Neural progenitor cell (in vitro differentiated cells): ENCODE measurements around the gene THSD4. TPM values are rescaled to one million over a fixed set of nuclear protein-coding genes. Genes with fewer than 3 reads are reported as not detected.

Experiments
- DNase-seq: peaks from one replicate; pipeline ENCODE4 v3.0.0-alpha.2; 2016; ENCODE audit warnings: low spot score
- H2AFZ ChIP-seq: fragments of 200-600 bp; sonication (generic); replicated peaks from 2 replicates; pipeline ENCODE4 v1.6.1; 2016; ENCODE audit warnings: antibody characterized with exemption
- H3F3A ChIP-seq: fragments of 200-600 bp; sonication (generic); 2 replicates; pipeline ENCODE4 v1.6.1; 2016; ENCODE audit warnings: antibody characterized with exemption, low read depth
- H3K27ac ChIP-seq: fragments of 200-600 bp; sonication (generic); 2 replicates; pipeline ENCODE4 v1.5.1; 2016; ENCODE audit warnings: mild to moderate bottlenecking
- H3K27me3 ChIP-seq: fragments of 200-600 bp; sonication (generic); 2 replicates; pipeline ENCODE4 v1.6.1; 2016; ENCODE audit warnings: mild to moderate bottlenecking, moderate library complexity
- H3K36me3 ChIP-seq: fragments of 200-600 bp; sonication (generic); 2 replicates; pipeline ENCODE4 v1.5.1; 2016
- H3K4me1 ChIP-seq: fragments of 200-600 bp; sonication (generic); 2 replicates; pipeline ENCODE4 v1.6.1; 2016; ENCODE audit warnings: mixed run types
- H3K4me2 ChIP-seq: fragments of 200-600 bp; sonication (generic); 2 replicates; pipeline ENCODE4 v1.6.1; 2016
- H3K4me3 ChIP-seq: fragments of 200-600 bp; sonication (generic); 2 replicates; pipeline ENCODE4 v1.5.1; 2016
- H3K79me2 ChIP-seq: fragments of 200-600 bp; sonication (generic); 2 replicates; pipeline ENCODE4 v1.6.1; 2016; ENCODE audit warnings: low read depth
- H3K9ac ChIP-seq: fragments of 200-600 bp; sonication (generic); 2 replicates; pipeline ENCODE4 v1.6.1; 2016
- H3K9me3 ChIP-seq: fragments of 200-600 bp; sonication (generic); 2 replicates; pipeline ENCODE4 v1.5.1; 2016; ENCODE audit warnings: low read depth
- H4K20me1 ChIP-seq: fragments of 200-600 bp; sonication (generic); 2 replicates; pipeline ENCODE4 v1.6.1; 2016; ENCODE audit warnings: low read depth
- H3K27ac Mint-ChIP-seq: 3 replicates; pipeline ENCODE4 v1.8.0; 2021; ENCODE audit warnings: mixed read lengths
- H3K27me3 Mint-ChIP-seq: 2 replicates; pipeline ENCODE4 v1.8.0; 2022; ENCODE audit warnings: low read depth, mild to moderate bottlenecking, inconsistent platforms, moderate library complexity, mixed read lengths; ENCODE audit not compliant: insufficient read depth
- H3K36me3 Mint-ChIP-seq: 3 replicates; pipeline ENCODE4 v1.8.0; 2021; ENCODE audit warnings: mixed read lengths
- H3K4me1 Mint-ChIP-seq: 3 replicates; pipeline ENCODE4 v1.8.0; 2021; ENCODE audit warnings: mixed read lengths
- H3K4me3 Mint-ChIP-seq: 3 replicates; pipeline ENCODE4 v1.8.0; 2021; ENCODE audit warnings: mild to moderate bottlenecking, moderate library complexity, mixed read lengths
- H3K9me3 Mint-ChIP-seq: 3 replicates; pipeline ENCODE4 v1.8.0; 2020; ENCODE audit warnings: mixed read lengths
- EZH2 ChIP-seq: fragments of 200-600 bp; sonication (generic); IDR thresholded peaks from 2 replicates; pipeline ENCODE4 v1.6.1; 2017; ENCODE audit warnings: antibody characterized with exemption, mild to moderate bottlenecking, moderate library complexity
- EZH2phosphoT487 ChIP-seq: fragments of 200-600 bp; sonication (generic); IDR thresholded peaks from 2 replicates; pipeline ENCODE4 v1.6.1; 2017; ENCODE audit warnings: antibody characterized with exemption
- total RNA-seq: library from RNA; depleted of rRNA; stranded (reverse); fragments of >200 nt; gene quantifications from 2 replicates; pipeline ENCODE4 v1.2.3, GENCODE V29; 2015; ENCODE audit warnings: low replicate concordance
- TF ChIP-seq, protein P1 (sequence below): fragments of 200-600 bp; sonication (generic); IDR thresholded peaks from 2 replicates; pipeline ENCODE4 v1.5.1; 2017; ENCODE audit warnings: antibody characterized with exemption, mild to moderate bottlenecking

The THSD4 gene
- total RNA-seq, 1 donor from 2014 or later: 2.4 TPM

DNA sequence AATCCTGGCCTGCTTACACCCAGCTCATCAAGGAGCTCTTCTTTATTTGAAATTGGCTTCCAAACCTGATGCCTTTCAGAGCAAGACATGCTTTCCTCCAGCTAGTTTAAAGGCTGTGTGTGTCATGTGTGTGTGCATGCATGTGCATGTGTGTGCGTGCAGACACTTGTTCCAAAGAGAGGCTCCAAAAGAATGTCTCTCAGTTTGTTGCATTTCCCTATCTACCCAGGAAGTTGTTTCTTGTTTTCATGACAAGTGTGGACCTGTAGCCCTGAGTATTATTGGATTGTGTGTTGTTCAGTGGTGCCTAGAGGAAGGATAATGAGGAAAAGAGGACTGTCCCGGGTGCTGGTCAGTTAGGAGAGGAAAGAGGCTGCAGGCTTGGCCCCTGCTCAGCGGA lies 240.0 kb downstream of the THSD4 start:
- no peaks in the 10 kb centered on the region for H3K79me2 ChIP-seq
- Mint-ChIP-seq H3K9me3 (no peaks in the 10 kb centered on the region), H3K27ac (peak overlapping the region; percentile 87), H3K4me1 (peaks cover 17% of the 10 kb centered on the region), H3K27me3 (peaks cover 7% of the 10 kb centered on the region), H3K36me3 (no peaks in the 10 kb centered on the region), H3K4me3 (no peak overlapping the region)
- peaks cover 11% of the 10 kb centered on the region for H3K4me1 ChIP-seq
- H3K36me3 ChIP-seq: no peaks in the 10 kb centered on the region
- no peak overlapping the region for H3K4me3 ChIP-seq
- H3F3A ChIP-seq: no peaks in the 10 kb centered on the region
- H3K4me2 ChIP-seq: no peak overlapping the region
- no peaks in the 10 kb centered on the region for H4K20me1 ChIP-seq
- H3K9ac ChIP-seq: no peak overlapping the region
- DNase-seq: no peak
- TF ChIP-seq EZH2: no peak
- TF ChIP-seq, protein P1, sequence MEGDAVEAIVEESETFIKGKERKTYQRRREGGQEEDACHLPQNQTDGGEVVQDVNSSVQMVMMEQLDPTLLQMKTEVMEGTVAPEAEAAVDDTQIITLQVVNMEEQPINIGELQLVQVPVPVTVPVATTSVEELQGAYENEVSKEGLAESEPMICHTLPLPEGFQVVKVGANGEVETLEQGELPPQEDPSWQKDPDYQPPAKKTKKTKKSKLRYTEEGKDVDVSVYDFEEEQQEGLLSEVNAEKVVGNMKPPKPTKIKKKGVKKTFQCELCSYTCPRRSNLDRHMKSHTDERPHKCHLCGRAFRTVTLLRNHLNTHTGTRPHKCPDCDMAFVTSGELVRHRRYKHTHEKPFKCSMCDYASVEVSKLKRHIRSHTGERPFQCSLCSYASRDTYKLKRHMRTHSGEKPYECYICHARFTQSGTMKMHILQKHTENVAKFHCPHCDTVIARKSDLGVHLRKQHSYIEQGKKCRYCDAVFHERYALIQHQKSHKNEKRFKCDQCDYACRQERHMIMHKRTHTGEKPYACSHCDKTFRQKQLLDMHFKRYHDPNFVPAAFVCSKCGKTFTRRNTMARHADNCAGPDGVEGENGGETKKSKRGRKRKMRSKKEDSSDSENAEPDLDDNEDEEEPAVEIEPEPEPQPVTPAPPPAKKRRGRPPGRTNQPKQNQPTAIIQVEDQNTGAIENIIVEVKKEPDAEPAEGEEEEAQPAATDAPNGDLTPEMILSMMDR: no peak
- TF ChIP-seq EZH2phosphoT487: no peak
- no peak overlapping the region for H3K27ac ChIP-seq
- H3K27me3 ChIP-seq: no peaks in the 10 kb centered on the region
- H3K9me3 ChIP-seq: no peaks in the 10 kb centered on the region
- no peak overlapping the region for H2AFZ ChIP-seq

DNA sequence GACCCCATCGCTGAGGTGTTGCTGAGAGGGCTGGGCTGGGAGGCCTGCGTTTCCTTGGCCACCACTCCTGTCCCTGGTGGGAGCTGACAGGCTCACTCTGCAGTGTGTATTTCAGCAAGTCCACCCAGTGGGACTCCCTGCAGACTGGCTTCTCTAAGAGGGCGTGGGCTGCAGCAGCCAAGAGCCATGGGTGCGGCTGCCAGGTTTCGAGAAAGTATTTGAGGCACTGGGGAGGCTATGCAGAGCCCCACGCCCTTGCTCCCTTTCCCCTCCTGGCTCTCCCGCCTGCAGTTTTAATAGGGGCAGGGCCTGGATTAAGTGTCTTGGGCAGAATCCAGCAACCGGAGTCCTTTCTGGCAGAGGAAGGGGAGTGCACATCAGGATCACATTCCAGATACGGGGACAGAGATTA lies 242.1 kb downstream of the THSD4 start:
- Mint-ChIP-seq H3K27me3 (peaks cover 7% of the 10 kb centered on the region), H3K4me1 (peaks cover 12% of the 10 kb centered on the region), H3K36me3 (no peaks in the 10 kb centered on the region), H3K27ac (no peak overlapping the region), H3K9me3 (no peaks in the 10 kb centered on the region), H3K4me3 (no peak overlapping the region)
- no peaks in the 10 kb centered on the region for H3K9me3 ChIP-seq
- peaks cover 11% of the 10 kb centered on the region for H3K4me1 ChIP-seq
- H3K36me3 ChIP-seq: no peaks in the 10 kb centered on the region
- DNase-seq: peak; percentile 53
- no peaks in the 10 kb centered on the region for H3F3A ChIP-seq
- H3K79me2 ChIP-seq: no peaks in the 10 kb centered on the region
- H3K4me3 ChIP-seq: no peak overlapping the region
- no peak for TF ChIP-seq EZH2phosphoT487
- TF ChIP-seq, protein P1: no peak
- no peak for TF ChIP-seq EZH2
- H3K9ac ChIP-seq: no peak overlapping the region
- no peak overlapping the region for H3K4me2 ChIP-seq
- no peak overlapping the region for H3K27ac ChIP-seq
- H3K27me3 ChIP-seq: no peaks in the 10 kb centered on the region
- no peaks in the 10 kb centered on the region for H4K20me1 ChIP-seq
- H2AFZ ChIP-seq: no peak overlapping the region

DNA sequence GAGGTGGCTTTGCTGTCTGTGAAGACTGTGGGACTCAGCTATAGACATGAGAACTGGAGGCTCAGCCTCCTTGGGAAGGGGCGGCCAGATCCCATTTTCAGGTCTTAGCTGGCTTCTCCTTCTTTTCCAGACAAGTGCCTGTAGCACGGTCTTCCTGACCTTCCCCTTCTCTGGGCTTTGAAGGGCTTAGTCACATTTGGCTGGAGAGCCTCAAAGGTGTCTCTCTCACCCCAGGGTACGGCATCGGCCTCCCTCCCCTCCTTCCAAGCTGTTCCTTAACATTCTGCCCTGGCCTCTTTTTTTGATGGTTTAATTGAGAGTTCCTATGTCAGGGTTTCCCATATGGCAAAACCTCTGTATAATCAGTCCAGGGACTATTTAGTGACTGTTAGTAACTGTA lies 242.7 kb downstream of the THSD4 start:
- Histone ChIP-seq H3K36me3 (no peaks in the 10 kb centered on the region), H3F3A (no peaks in the 10 kb centered on the region), H3K4me2 (no peak overlapping the region), H4K20me1 (no peaks in the 10 kb centered on the region), H3K4me1 (peaks cover 11% of the 10 kb centered on the region), H3K27me3 (no peaks in the 10 kb centered on the region), H3K9ac (no peak overlapping the region), H3K27ac (no peak overlapping the region), H3K79me2 (no peaks in the 10 kb centered on the region), H3K9me3 (no peaks in the 10 kb centered on the region), H3K4me3 (no peak overlapping the region), H2AFZ (no peak overlapping the region)
- H3K27ac Mint-ChIP-seq: no peak overlapping the region
- DNase-seq: no peak
- TF ChIP-seq, protein P1: no peak
- TF ChIP-seq EZH2phosphoT487: no peak
- no peak for TF ChIP-seq EZH2
- H3K4me3 Mint-ChIP-seq: no peak overlapping the region
- peaks cover 12% of the 10 kb centered on the region for H3K4me1 Mint-ChIP-seq
- no peaks in the 10 kb centered on the region for H3K9me3 Mint-ChIP-seq
- H3K27me3 Mint-ChIP-seq: peaks cover 7% of the 10 kb centered on the region
- no peaks in the 10 kb centered on the region for H3K36me3 Mint-ChIP-seq
